SKM-1 (cell line): Measurements from ENCODE around the gene ZFP64.
"Not testable (repeated sequence)": the region's sequence is repeated elsewhere in the genome, so short reads cannot be mapped to it uniquely, and the experiment has no call there.

Source experiments
- DNase-seq: peaks from one replicate; lab custom pipeline; 2025; ENCODE audit not compliant: unreplicated experiment; lab: John Stamatoyannopoulos, UW

ZFP64 gene

DNA sequence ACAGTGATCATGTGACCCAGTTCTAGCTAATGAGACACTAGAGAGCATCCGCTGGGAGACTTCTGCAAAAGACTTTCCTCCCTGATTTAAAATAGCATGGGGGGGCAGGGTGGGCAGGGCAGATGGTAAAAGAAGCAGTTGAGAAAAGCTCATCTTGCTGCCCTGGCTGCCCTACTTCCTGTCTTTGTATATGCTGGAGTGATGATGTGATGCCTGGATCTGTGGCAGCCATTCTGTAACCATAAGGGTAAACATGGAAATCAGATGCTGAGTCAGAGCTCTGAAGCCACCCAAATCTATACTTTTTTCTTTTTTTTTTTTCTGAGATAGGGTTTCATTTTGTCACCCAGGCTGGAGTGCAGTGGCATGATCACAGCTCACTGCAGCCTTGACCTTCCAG lies 25.4 kb downstream of the ZFP64 start:
- no peak for DNase-seq

DNA sequence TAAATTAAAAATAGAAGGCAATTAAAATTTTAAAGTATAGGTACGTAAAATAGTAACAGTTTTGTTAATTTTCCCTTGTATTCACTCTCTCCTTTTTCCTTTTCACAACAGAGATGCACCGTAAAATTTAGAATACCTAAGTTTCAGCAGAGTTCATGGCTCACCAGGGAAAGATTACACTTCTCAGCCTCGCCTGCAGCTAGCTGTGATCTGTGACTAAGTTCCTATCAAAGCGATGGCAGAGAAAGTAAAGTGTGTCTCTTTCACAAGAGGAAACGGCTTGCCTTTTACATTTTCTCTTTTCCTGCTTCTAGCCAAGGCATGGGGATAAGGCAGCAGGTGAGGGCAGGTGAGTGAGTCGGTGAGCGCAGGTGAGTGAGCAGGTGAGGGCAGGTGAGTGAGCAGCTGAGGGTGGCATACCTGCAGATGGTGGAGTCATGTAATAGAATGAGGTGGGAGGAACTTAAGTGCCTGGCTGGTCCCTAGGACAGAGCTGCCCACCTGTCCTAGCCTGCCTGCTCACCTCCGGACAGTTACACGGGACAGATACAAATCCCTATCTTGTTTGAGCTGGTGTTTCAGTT lies 30.9 kb downstream of the ZFP64 start:
- no peak for DNase-seq

DNA sequence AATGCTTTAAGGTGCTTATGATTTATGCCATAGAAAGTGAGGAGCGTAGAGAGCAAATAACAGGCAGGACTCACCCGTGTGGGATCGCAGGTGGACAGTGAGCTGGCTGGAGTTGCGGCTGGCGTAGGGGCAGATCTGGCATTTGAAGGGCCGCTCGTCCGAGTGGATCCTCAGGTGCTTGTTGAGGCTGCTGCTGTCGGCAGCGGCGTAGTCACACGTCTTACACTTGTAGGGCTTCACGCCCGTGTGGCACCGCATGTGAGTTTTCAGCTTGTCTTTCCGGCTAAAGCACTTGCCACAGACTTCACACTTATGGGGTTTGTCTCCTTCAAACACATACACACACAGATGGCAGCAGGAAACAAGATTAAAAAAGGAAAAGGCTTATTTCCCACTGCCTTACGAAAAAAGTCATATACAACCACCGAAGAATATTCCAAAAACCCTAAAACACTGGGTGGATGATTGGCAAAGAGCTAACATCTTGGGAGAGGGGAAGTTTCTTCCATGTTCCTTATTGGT lies 31.5 kb downstream of the ZFP64 start:
- no peak for DNase-seq

DNA sequence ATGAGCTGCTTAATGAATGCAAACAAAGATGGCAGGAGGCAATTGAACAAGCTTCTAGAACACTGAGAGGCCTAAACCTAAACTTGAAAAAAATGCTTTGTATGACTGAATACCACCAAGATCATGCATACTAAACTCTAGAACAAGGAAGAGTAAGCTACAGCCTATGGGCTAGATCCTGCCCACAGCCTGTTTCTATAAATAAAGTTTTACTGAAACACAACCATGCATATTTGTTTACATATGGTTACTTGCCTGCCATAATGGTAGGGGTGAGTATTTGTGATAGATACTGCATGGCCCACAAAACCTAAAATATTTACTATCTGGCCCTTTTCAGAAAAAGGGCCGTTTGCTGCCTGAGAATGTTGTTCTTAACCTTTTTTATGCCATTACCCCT lies 37.0 kb downstream of the ZFP64 start:
- DNase-seq, result no peak

DNA sequence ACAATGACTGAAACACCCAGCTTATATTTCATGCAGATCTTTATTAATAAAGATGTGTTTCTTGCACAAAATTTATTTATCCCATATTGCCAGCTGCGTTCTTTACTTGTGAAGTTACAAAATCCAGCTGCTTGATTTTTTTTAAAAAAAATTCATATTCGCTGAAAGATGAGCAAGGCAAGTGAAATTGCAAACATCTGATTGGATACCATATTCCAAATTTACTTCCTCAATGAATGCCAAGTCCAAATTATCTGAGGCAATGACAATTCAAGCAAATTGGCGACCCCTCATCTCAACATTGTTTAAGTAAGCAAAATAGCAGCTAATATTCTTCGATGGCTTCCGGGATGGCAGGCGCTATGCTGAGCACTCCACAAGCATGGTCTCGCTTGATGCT lies 37.7 kb downstream of the ZFP64 start:
- DNase-seq, result no peak

DNA sequence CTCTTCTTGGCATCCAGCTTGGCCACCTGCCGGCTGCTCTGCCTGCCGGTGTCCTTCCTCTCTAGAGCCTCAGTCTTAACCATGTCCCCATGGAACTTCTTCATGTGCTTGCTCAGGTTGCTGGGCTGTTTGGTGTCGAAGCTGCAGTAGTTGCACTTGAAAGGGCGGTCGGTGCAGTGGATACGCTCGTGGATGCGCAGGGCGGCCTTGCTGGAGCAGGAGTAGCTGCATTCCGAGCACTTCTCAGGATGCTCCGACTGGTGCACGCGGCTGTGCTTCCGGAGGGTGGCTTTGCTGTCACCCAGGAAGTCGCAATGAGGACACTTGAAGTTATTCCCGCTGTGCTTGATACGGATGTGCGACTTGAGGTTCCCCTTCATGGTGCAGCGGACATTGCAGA lies 38.7 kb downstream of the ZFP64 start:
- DNase-seq, result no peak

DNA sequence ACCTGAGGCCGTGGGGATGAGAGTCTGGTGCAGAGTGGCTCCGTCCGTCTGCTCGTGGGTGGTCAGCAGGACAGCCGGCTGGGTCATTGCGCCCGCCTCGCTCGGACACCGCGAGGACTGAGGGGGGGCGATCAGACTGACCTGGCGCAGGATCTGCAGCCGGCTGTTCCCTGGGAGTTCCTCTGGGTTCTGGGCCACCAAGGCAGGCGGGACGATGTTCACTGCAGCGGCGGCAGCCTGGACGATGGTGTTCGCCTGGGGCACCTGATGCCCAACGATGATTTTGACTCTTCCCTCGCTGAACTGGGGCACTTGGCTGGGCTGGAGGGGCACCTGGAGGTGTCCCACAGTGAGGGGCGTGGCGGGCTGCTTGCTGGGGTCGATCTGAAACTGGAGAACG lies 39.2 kb downstream of the ZFP64 start:
- DNase-seq, result no peak

DNA sequence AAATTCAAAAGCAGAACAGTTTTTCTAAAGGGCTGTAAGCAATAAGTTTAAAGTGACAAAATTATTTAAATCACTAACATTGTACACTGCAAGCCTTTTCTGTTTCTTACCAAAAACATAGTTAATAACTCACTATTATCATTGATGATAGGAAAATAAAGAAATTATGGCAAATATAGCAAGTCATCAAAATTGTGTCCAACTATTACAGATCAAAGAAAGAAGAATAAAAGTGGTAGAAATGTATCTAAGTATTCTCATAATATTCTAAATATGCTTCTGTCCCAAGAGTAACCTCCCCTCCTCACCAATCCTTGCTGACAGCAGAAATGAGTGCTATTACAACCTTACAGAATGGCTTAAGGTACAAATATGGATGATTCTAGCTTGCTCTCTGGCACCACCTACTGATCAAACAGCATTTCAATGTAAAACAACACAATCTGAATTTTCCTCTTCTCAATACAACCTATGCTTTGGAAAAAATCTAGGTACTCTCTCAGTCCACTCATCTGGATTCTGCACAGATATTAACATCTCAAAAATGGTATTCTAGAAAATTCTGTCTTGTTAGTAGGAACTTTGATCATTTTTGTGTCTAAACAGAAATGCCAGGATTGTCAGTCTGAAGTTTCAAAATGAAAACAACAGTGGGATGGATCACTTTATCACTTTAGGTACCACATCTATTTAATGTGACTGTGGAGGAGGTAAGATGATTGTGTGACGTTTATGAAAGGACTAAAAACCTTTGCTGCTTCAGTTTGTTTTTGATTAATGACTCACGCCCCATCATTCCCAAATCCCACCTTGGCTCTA lies 40.9 kb downstream of the ZFP64 start:
- DNase-seq, result peak; percentile 59

DNA sequence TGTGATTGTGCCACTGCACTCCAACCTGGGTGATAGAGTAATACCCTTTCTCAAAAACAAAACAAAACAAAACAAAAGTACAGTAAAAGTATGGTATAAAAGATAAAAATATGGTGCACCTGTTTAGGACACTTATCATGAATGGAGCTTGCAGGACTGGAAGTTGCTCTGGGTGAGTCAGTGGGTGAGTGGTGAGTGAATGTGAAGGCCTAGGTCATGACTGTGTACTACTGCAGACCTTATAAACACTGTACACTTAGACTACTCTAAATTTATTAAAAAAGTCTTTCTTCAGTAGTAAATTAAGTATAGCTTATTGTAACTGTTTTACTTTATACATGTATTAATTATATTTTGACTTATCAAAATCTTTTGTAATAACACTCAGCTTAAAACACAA lies 46.0 kb downstream of the ZFP64 start:
- no peak for DNase-seq

DNA sequence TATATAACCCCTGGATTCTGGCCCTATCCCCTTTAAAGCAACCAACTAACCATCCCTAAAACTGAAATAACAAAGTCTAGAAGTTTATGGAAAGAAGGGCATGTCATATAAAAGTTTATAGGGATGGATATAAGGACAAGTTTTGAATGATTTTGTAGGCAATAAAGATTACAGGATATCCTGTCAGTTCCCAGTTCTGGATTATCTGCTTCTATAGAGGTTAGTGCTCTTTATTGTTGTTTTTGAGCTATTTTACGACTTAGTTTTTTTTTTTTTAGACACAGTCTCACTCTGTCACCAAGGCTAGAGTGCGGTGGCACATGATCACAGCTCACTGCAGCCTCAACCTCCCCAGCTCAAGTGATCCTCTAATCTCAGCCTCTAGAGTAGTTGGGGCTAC lies 48.3 kb downstream of the ZFP64 start:
- no peak for DNase-seq

DNA sequence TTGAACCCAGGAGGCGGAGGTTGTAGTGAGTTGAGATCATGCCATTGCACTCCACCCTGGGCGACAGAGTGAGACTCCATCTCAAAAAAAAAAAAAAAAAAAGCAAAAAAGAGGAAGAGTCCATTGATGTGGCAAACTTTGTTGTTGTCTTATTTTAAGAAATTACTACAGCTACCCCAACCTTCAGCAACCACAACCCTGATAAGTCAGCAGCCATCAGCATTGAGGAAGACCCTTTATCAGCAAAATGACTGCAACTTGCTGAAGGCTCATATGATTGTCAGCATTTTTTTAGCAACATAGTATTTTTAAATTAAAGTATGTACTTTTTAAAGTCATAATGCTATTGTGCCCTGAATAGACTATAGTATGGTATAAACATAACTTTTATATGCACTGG lies 48.8 kb downstream of the ZFP64 start:
- peak; percentile 40 for DNase-seq

DNA sequence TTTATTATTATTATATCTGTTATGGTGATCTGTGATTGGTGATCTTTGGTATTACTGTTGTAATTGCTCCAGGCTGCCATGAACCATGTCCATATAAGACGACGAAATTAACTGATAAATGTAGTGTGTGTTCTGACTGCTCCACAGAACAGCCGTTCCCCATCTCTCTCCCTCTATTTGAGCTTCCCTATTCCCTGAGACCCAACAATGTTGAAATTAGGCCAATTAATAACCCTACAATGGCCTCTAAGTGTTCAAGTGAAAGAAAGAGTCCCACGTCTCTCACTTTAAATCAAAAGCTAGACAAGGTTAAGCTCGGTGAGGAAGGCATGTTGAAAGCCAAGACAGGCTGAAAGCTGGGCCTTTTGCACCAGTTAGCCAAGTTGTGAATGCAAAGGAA lies 51.6 kb downstream of the ZFP64 start:
- no peak for DNase-seq

DNA sequence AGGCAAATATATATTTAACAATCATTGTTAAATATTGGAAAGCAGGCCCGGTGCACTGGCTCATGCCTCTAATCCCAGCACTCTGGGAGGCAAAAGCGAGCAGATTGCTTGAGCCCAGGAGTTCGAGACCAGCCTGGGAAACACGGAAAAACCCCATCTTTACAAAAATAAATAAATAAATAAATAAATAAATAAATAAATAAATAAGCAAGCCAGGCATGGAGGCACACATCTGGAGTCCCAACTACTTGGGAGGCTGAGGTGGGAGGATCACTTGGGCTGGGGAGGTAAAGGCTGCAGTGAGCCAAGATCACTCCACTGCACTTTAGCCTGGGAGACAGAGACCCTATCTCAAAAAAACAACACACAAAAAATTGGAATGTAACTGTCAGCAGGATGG lies 53.7 kb downstream of the ZFP64 start:
- DNase-seq, result no peak

DNA sequence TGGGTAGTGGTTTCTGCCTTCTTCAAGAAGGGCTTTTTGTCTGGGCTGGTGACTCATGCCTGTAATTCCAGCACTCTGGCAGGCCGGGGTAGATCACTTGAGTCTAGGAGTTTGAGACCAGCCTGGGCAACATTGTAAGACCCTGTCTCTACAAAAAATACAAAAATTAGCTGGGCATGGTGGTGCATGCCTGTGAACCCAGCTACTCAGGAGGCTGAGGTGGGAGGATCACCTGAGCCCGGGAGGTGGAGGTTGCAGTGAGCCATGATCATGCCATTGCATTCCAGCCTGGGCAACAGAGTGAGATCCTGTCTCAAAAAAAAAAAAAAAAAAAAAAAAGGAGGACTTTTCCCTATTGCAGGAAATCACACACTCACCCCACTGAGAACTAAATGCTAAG lies 57.9 kb downstream of the ZFP64 start:
- not testable (repeated sequence) for DNase-seq

DNA sequence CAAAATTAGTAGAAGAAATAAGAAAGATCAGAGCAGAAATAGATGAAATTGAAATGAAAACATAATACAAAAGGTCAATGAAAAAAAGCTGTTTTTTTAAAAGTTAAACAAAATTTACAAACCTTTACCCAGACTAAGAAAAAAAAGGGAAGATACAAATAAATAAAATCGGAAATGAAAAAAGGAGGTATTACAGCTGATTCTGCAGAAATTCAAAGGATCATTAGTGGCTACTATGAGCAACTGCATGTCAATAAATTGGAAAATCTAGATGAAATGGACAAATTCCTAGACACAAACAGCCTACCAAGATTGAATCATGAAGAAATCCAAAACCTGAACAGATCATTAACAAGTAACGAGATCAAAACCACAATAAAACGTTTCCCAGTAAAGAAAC lies 59.2 kb downstream of the ZFP64 start:
- DNase-seq, result no peak

DNA sequence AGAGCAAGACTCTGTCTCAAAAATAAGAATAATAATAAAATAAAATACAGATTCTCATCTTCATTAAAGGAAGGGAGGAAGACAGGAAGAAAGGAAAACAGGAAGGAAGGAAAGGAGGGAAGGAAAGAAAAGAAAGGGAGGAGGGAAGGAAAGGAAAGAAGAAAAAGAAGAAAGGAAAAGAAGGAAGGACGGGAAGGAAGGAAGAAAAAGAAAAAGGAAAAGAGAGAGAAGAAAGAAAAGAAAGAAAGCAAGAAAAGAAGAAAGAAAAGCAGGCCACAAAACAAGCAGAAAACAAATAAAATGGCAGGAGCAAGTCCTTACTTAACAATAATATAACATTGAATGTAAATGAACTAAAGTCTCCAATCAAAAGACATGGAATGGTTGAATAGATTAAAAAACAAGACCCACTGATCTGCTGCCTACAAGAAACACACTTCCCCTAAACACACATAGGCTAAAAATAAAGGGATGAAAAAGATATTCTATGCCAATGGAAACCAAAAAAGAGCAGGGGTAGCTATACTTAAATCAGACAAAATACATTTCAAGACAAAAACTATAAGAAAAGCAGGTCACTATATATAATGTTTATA lies 60.4 kb downstream of the ZFP64 start:
- no peak for DNase-seq

DNA sequence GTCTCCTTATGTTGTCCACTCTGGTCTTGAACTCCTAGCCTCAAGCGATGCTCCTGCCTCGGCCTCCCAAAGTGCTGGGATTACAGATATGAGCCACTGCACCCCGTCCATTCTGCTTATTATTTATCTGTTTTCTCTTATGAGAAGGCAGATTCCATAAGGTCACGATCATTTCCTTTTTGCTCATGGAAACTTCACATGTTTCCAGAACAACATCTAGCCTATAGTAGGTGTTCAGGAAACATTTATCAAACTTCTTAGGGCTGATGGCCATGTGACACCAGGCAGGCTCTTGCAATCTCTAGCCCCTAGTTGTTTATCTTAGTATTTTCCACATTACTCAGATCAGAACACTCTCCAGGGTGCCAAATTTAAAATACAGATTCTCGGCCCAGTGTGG lies 61.2 kb downstream of the ZFP64 start:
- DNase-seq, result no peak

DNA sequence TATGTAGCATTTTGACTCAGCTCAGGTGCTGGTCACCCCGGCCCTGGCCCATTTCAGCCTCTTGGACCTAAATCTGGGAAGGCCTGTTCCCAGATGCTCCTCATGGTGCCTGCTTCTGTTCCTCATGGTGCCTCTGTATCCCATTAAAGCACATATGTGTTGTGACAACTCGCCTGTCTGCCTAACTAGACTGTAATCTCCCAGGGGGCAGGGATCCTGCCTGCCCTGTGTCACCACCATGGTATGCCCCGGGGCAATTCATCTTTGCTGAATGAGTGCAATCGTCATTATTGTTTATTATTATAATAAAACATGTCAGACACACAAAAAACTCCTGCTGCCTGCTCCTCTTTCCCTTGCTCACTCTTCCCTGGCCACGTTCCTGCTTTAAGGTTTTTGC lies 62.0 kb downstream of the ZFP64 start:
- DNase-seq, result no peak

DNA sequence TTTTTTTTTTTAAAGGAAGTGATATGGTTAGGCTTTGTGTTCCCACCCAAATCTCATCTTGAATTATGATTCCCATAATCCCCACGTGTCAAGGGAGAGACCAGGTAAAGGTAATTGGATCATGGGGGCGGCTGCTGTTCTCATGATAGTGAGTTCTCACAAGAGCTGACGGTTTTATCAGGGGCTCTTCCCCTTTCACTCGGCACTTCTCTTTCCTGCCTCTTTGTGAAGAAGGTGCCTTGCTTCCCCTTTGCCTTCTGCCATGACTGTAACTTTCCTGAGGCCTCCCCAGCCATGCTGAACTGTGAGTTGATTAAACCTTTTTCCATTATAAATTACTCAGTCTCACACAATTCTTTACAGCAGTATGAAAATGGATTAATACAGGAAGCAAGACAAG lies 64.3 kb downstream of the ZFP64 start:
- DNase-seq, result peak; percentile 31

DNA sequence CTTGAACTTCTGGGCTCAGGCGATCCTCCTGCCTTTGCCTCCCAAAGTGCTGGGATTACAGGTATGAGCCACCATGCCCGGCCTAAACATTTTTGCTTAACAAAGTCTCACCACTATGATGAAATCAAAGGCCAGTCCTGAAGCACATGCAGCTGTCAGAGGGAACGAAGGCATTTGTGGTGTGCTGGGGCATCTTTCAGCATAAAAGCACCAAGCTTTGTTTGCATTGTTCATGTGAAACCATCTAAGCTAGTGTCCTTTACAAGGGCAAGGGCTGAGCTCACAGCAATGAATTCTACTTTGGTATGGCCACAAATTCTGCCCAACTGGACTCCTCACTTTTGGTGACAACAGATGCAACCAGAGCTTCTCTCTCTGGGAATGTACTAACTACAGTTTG lies 66.8 kb downstream of the ZFP64 start:
- no peak for DNase-seq

DNA sequence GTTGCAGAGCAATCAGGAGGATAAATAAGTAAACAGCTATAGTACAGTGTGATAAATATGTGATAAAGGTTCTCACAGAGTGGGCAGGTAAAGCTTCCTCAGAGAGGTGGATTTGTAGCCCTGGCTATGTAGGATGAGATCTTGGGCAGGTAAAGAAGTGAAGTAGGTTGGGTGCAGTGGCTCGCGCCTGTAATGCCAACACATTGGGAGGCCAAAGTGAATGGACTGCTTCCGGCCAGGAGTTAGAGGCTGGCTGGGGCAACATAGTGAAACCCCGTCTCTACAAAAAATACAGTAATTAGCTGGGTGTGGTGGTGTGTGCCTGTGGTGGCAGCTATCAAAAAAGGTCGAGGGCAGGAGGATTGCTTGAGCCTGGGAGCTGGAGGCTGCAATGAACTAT lies 72.9 kb downstream of the ZFP64 start:
- no peak for DNase-seq

DNA sequence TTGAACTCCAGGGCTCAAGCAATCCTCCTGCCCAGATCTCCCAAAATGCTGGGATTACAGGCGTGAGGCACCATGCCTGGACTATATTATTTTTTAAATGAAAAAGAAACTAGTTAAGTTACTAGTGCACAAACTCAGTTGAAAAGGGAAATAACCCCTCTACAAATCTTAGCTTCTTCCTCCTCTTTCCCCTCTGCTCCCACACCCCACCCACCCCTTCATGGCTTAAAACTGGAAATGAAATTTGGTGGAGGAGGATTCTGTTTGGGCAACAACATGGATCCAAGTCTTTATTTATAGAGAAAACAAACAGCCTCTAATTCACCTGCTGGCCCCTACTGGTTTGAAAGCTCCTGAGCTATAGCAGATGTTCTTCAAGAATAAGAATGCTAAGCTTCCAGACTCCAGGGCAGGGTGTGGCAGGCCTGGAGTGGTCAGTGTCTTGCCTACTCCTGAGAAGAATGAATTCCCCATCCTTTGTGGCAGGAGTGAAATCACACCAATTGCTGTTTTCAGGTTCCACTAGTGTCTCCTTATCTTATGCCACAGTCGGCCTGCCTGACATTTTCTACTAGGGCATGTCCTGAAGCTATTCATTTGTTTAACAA lies 73.5 kb downstream of the ZFP64 start:
- no peak for DNase-seq
